Memory B cell (primary cell): Measurements from ENCODE around the gene CRNKL1.
A peak's percentile ranks its signal among the peaks of the same experiment; 100 is the strongest.
"Not testable (repeated sequence)": the region's sequence is repeated elsewhere in the genome, so short reads cannot be mapped to it uniquely, and the experiment has no call there.

Source experiments
- ATAC-seq: fragments of 150-1000 bp; cut with Tn5 transposase; 2 replicates; pipeline ENCODE4 v1.10.0; 2021; ENCODE audit warnings: low read depth, mild to moderate bottlenecking, moderate library complexity
- DNase-seq, 2 donors: peaks; one replicate each; pipeline ENCODE4 v3.0.0; 2022; ENCODE audit warnings: low spot score in 2 of 2
- H3K27ac Mint-ChIP-seq: one replicate; pipeline ENCODE4 v1.8.0; 2022; ENCODE audit warnings: mild to moderate bottlenecking, moderate library complexity, mixed read lengths
- H3K27me3 Mint-ChIP-seq: one replicate; pipeline ENCODE4 v1.8.0; 2022; ENCODE audit warnings: mixed read lengths
- H3K36me3 Mint-ChIP-seq: one replicate; pipeline ENCODE4 v1.8.0; 2022; ENCODE audit warnings: mild to moderate bottlenecking, mixed read lengths
- H3K4me1 Mint-ChIP-seq: one replicate; pipeline ENCODE4 v1.8.0; 2022; ENCODE audit warnings: mixed read lengths
- H3K4me3 Mint-ChIP-seq: one replicate; pipeline ENCODE4 v1.8.0; 2022; ENCODE audit warnings: mild to moderate bottlenecking, moderate library complexity, mixed read lengths
- H3K9me3 Mint-ChIP-seq: one replicate; pipeline ENCODE4 v1.8.0; 2022; ENCODE audit warnings: mixed read lengths

Gene CRNKL1

DNA sequence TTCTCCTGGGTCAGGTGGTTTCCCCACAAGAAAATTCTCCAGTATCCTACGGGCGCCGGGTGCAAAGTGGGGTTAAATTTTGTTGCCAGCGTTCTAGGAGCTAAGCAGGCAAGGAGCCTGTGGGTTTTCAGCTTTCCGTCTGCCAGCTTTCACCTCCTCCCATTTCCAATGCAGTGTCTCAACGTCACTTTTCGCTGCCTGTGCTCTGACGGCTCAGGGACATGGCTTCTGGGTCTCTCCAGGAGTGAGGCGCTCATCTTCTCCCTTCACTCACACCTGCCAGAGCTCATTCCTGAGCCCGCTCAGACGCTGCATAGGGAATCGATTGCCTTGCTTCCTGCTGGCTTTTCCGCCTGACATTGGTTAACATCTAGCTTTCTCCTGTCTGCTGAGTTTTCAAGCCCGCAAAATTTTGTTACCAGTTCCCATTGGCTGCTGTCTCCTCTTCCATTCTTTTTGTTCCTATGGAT lies 42.4 kb downstream of the CRNKL1 start:
- Mint-ChIP-seq H3K4me1 (no peaks in the 10 kb centered on the region), H3K4me3 (no peak overlapping the region), H3K27me3 (peaks cover 17% of the 10 kb centered on the region), H3K36me3 (no peaks in the 10 kb centered on the region), H3K9me3 (no peaks in the 10 kb centered on the region), H3K27ac (no peak overlapping the region)
- ATAC-seq, result no peak
- DNase-seq, result no peak

DNA sequence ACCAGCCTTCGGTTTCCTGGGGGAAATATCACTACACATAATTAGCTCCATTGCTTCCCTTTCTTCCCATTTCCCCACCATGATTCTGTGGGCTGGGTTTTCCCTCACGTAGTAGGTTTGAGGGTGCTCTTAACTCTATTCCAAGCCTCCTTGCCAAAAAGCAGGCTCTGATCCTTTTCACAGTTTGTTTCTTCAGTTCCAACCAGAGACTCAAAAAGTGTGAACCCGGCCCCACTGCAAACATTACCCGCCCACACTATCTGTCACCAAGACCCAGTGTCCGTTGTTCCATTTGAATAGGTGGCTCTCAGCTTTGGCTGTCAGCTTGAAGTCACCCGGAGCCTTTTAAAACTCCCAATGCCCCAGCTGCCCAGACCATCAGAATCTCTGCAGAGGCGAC lies 46.9 kb downstream of the CRNKL1 start:
- DNase-seq (no peak), ATAC-seq (no peak)
- Mint-ChIP-seq H3K4me3 (no peak overlapping the region), H3K36me3 (no peaks in the 10 kb centered on the region), H3K9me3 (no peaks in the 10 kb centered on the region), H3K4me1 (peaks cover 13% of the 10 kb centered on the region), H3K27me3 (peaks cover 28% of the 10 kb centered on the region), H3K27ac (no peak overlapping the region)

DNA sequence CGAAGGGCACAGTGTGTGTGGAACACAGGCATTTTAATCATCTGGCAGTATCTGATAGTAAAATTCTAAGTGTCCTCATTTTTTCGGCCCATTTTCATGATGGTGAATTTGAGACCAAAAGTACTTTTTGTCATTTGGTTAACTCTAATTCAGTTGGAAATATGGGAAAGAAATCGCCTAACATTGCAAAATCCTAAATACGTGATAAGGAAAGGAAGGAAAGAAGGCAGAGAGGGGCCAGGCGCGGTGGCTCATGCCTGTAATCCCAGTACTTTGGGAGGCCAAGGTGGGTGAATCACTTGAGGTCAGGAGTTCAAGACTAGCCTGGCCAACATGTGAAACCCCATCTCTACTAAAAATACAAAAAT lies 48.3 kb downstream of the CRNKL1 start:
- DNase-seq, result not testable (repeated sequence)
- Mint-ChIP-seq H3K27ac (peak overlapping the region; percentile 18), H3K27me3 (peaks cover 25% of the 10 kb centered on the region)

DNA sequence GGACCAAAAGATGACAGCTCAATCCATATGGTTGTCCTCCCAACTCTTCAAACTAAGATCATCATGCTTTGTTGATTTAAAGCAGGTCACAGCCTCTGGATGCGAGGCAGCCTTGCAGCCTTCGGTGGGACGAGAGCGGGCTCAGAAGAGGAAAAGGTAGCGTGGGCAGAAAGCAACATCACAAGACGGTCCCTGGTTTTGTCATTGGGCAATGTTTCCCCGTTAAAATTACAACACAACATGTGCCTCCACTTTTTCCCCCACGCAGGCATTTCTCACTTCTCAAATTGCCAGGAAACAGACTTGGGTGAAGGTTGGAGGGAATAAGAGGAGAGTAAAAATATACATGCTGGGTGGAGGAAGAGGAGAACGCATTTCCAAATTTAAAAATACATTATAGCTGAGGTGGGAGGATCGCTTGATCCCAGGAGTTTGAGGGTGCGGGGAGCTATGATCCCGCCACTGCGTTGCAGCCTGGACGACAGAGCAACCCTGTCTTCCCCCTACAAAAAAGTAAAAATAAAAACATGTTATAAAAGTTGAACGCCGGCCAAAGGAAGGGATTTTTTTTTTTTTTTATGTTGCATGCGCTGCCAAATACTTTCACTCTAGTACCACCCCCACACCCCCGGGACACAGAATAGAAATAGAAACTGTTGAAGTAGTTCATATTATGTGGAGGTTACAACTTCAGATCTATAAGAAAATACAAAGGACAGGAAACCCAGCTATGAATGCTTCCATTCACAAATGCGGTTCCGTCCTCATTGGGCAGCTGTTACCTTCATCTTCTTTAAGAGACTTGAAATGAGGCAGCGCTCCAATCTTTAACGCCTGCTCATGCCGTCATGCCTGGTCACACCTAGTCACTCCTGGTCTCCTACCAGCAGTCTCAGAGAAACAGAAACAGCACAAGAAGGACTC lies 49.0 kb downstream of the CRNKL1 start:
- no peak for DNase-seq
- no peaks in the 10 kb centered on the region for H3K36me3 Mint-ChIP-seq
- peaks cover 25% of the 10 kb centered on the region for H3K27me3 Mint-ChIP-seq
- ATAC-seq, result peak; percentile 47
- H3K4me3 Mint-ChIP-seq, result peak overlapping the region; percentile 43
- peaks cover 13% of the 10 kb centered on the region for H3K4me1 Mint-ChIP-seq
- no peaks in the 10 kb centered on the region for H3K9me3 Mint-ChIP-seq
- H3K27ac Mint-ChIP-seq, result peak overlapping the region; percentile 18

More for the DNA sequence above, 48.3 kb downstream of the CRNKL1 start:
- not testable (repeated sequence) for H3K9me3 Mint-ChIP-seq, H3K36me3 Mint-ChIP-seq, ATAC-seq
- Mint-ChIP-seq H3K4me1 (peaks cover 13% of the 10 kb centered on the region), H3K4me3 (peak overlapping the region; percentile 43)

DNA sequence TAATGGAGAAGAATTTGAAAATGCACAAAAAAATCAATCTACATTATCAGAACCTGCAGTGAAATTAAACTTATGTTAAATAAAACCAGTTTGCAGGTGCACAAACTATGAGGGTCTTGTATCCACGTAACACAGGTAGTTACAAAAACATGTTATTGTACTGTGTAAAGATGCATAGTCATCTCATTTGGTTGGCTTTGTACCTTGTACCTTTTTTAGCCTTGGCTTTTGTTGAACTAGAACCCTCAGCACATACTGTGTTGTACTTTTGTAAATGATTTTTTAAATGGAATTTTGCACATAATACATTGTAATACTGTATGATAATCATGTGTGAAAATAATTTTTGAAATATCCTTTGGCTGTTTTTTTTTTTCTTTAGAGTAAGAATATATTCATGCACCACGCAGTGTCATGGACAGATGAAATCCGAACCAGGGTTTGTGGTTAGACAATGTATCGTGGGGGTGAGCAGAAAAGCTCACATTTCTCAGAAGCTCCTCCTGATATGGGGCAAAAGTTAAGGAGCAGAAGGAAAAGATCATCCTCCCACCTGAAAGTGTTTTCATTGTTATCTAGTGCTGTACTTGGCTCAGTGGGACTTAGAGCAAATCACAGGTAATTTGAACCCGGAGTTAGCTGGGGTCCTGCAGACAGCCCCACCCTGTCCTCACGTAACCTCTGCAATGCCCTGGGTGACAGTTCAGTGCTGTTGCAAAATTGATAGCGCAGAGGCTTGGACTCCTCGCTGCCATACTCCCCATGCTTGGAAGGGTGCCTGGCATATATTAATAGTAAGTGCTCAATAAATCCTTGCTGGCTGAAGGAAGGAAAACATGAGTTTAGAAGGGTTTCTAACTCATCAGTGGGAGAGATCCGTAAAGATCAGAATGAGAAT lies 49.9 kb downstream of the CRNKL1 start:
- H3K27me3 Mint-ChIP-seq, result peaks cover 18% of the 10 kb centered on the region
- no peaks in the 10 kb centered on the region for H3K9me3 Mint-ChIP-seq
- DNase-seq, result no peak
- no peaks in the 10 kb centered on the region for H3K36me3 Mint-ChIP-seq
- ATAC-seq, result no peak
- no peak overlapping the region for H3K27ac Mint-ChIP-seq
- peaks cover 13% of the 10 kb centered on the region for H3K4me1 Mint-ChIP-seq
- peak overlapping the region; percentile 43 for H3K4me3 Mint-ChIP-seq

DNA sequence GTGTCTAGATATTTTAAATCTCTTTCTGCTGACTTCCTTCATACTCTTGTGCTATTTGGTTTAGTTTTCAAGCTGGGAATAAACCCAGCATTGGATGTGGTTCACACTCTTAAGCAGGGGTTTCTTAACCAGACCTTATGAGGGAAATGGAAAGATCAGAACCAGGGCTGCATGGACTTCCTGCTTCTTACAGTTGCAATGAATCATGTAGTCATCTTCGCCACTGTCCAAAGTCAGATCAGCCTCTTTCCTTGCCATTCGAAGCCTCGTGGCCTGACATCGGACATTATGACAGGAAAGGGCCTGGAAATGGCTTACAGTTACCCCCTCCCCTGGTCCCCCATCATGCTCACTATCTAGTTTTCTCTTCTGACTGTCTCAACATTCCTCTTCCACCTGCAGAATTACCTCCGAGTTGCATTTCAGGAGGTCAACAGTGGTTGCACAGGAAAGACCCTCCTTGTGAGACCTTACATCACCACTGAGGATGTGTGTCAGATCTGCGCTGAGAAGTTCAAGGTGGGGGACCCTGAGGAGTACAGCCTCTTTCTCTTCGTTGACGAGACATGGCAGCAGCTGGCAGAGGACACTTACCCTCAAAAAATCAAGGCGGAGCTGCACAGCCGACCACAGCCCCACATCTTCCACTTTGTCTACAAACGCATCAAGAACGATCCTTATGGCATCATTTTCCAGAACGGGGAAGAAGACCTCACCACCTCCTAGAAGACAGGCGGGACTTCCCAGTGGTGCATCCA lies 51.9 kb downstream of the CRNKL1 start:
- ATAC-seq, result no peak
- H3K27ac Mint-ChIP-seq, result no peak overlapping the region
- no peak overlapping the region for H3K4me3 Mint-ChIP-seq
- peaks cover 14% of the 10 kb centered on the region for H3K4me1 Mint-ChIP-seq
- no peaks in the 10 kb centered on the region for H3K36me3 Mint-ChIP-seq
- peaks cover 15% of the 10 kb centered on the region for H3K27me3 Mint-ChIP-seq
- DNase-seq, result no peak
- no peaks in the 10 kb centered on the region for H3K9me3 Mint-ChIP-seq

DNA sequence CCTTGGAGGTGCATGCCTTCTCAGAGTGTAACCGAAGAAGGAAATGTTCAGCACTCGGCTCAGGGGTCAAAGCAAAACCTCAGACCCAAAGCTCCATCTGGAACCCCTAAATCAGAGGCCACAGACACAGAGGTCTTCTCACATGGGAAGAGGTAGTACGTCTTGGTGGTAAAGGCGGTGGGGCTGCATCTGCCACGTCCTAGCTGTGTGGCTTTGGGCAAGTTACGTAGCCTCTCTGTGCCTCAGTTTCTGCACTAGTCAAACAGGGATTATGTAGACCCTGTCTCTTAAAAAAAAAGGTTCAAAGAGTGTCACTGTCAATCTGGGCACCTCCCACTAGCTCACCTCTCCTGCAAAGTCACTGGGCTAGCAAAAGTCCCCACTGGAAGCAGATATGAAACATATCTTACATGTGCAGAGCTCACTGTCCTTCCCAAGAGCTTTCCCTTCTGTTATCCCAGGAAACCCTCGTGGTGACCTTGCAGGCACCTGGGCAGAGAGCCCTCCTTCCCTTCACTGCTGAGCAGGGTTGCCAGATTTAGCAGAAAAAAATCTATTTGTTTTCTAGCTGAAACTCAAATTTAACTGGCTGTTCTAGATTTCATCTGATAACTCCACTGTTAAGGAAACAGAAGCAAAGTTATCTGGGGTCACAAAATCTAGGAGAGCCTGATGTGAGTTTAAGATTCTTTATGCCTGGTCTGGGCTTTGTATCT lies 53.1 kb downstream of the CRNKL1 start:
- no peak for DNase-seq
- ATAC-seq, result no peak
- H3K36me3 Mint-ChIP-seq, result no peaks in the 10 kb centered on the region
- peaks cover 16% of the 10 kb centered on the region for H3K27me3 Mint-ChIP-seq
- H3K27ac Mint-ChIP-seq, result no peak overlapping the region
- no peaks in the 10 kb centered on the region for H3K9me3 Mint-ChIP-seq
- peaks cover 15% of the 10 kb centered on the region for H3K4me1 Mint-ChIP-seq
- H3K4me3 Mint-ChIP-seq, result no peak overlapping the region

DNA sequence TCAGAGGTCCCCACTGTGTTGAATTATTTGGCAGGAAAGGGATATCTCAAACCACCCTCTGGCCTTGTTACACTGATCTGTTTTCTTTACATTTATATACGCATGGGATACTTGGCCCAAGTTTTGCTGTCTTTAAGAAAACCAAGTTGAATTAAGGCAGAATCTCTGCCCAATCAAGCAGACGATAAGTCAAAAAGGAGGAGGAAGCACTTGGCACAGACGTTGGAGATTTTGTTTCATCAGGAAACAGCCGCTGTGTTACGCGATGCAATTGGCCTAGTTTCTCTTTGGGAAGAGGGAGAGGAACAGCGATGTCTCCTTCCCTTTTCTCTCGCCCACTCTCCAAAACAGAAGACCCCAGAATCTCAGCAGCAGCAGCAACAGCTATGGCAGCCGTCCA lies 55.3 kb downstream of the CRNKL1 start:
- no peak for ATAC-seq
- no peak overlapping the region for H3K27ac Mint-ChIP-seq

DNA sequence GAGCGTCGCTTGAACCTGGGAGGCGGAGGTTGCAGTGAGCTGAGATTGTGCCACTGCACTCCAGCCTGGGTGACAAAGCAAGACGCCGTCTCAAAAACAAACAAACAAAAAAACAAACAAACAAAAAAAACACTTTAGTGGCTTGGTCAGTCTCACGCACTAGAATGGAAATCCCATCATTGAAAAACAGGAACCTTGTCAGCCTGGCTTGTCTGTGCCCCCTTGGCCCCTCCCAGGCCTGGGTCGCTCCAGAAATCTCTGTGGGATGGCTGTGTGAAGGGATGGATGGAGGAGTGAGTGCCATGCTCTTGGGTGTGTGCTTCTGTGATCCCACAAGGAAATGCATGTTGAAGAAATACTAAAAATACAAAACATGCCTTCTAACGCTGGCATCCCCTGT lies 56.0 kb downstream of the CRNKL1 start:
- DNase-seq (no peak), ATAC-seq (no peak)
- Mint-ChIP-seq H3K36me3 (no peaks in the 10 kb centered on the region), H3K27ac (no peak overlapping the region), H3K9me3 (no peaks in the 10 kb centered on the region), H3K27me3 (peaks cover 2% of the 10 kb centered on the region), H3K4me1 (peaks cover 2% of the 10 kb centered on the region), H3K4me3 (no peak overlapping the region)

More for the DNA sequence above, 55.3 kb downstream of the CRNKL1 start:
- no peak for DNase-seq
- peaks cover 5% of the 10 kb centered on the region for H3K27me3 Mint-ChIP-seq
- H3K36me3 Mint-ChIP-seq, result no peaks in the 10 kb centered on the region
- H3K4me3 Mint-ChIP-seq, result no peak overlapping the region
- peaks cover 2% of the 10 kb centered on the region for H3K4me1 Mint-ChIP-seq
- no peaks in the 10 kb centered on the region for H3K9me3 Mint-ChIP-seq

DNA sequence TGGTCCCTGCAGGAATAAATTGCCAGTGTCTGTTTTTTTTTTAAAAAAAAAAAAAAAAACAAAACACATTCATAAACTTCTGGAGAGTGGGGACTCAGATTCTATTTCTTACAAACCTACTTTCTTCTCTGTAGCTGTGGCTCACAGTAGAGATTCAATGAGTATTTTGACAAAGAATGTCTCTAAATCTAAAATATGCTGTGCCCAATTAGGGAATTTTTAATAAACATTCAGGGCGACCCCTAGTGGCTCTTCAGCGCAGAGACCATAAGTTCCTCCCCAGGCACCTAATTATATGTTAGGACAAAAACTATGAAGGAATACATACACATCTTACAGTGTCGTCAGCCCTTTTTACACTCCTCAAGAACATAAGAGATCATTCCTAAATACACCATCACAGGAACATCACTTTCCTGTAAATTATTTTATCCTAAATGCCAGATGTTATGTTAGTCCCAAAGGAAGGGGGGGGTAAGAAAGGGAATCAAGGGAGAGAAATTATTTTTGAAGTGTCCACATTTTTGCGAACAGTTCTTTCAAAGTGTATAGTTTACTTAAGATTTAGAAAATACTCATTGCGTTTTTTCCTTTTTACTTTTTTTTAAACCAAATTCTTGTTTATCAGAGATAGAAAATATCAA lies 56.9 kb downstream of the CRNKL1 start:
- no peaks in the 10 kb centered on the region for H3K36me3 Mint-ChIP-seq
- peaks cover 2% of the 10 kb centered on the region for H3K27me3 Mint-ChIP-seq
- no peak overlapping the region for H3K4me3 Mint-ChIP-seq
- ATAC-seq (peak; percentile 65), DNase-seq (peak; percentile 19 to 46)
- peaks cover 2% of the 10 kb centered on the region for H3K4me1 Mint-ChIP-seq
- H3K27ac Mint-ChIP-seq, result no peak overlapping the region
- H3K9me3 Mint-ChIP-seq, result no peaks in the 10 kb centered on the region

DNA sequence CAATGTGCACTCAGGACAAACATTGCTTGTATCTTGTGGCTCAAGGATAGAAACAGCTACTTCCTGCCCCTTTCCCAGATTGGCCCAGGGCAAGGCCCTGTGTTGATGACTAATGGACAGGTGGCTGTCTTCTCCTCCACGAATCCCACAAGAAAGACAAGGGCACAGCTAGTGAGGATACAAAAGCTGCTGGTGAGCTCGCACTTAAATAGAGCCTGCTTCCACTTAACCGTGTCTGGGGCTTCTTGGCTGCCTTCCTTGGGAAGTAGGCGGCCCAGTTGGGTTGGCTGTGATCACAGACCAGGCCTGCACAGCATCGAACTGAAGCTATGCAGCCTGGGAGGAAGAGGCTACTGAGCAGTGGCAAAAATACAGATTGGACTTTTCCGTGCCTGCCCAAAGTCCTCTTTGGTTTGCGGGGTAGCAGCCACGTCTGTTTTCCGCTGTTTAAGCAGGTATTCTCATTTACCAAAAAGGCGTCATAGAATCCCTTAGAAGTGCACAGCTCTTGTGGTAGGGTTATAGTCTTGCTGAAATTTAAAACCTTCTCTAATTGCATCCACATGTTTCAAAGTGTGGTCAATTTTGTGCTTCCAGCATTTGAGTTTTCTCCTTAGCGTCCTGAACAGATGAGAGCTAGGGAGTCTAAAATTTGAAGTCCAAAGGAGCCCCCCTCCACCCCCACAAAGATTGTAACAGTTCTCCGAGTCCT lies 58.2 kb downstream of the CRNKL1 start:
- Mint-ChIP-seq H3K27ac (no peak overlapping the region), H3K9me3 (no peaks in the 10 kb centered on the region), H3K4me1 (peaks cover 2% of the 10 kb centered on the region), H3K36me3 (no peaks in the 10 kb centered on the region), H3K4me3 (no peak overlapping the region), H3K27me3 (peaks cover 3% of the 10 kb centered on the region)
- ATAC-seq (no peak), DNase-seq (no peak)
